HCT116 (cell line): ENCODE results near the gene TERT. TPM values are rescaled to one million over a fixed set of nuclear protein-coding genes. Genes with fewer than 3 reads are reported as not detected.

ENCODE experiments used
- ATAC-seq: fragments of 200-7000 bp; cut with Tn5 transposase; 2 replicates; pipeline ENCODE4 v1.9.1; 2020; ENCODE audit warnings: mild to moderate bottlenecking, moderate library complexity
- BruUV-seq: library from RNA; stranded (reverse); fragments of 400-500 nt; replicated peaks from 2 replicates; lab custom pipeline; 2021; lab: Mats Ljungman, UMichigan
- CTCF ChIA-PET: fragments of 300-600 bp; sonication (Branson Sonifier 250); formaldehyde crosslinking; loops from one replicate; lab custom pipeline; 2021; ENCODE audit warnings: antibody characterized with exemption; lab: Charles Lee
- POLR2A ChIA-PET: fragments of 300-600, 350-600 bp; sonication (Branson Sonifier 250); formaldehyde crosslinking; loops from one replicate; lab custom pipeline; 2021; ENCODE audit warnings: antibody characterized with exemption; lab: Charles Lee
- RAD21 ChIA-PET, 2 experiments: fragments of 300-600 bp; sonication (Branson Sonifier 250); formaldehyde crosslinking; loops; one replicate each; lab custom pipeline; 2023; ENCODE audit warnings: low total read pairs in 2 of 2; ENCODE audit not compliant: uncharacterized antibody in 2 of 2, unreplicated experiment in 2 of 2, low non-redundant PET in 1 of 2; lab: Charles Lee
- DNase-seq: peaks from one replicate; pipeline ENCODE4 v3.0.0-alpha.2; 2010; ENCODE audit warnings: low read depth, low spot score
- H2AFZ ChIP-seq: fragments of 200-600 bp; shearing (Covaris generic), sonication (generic); 2 replicates; pipeline ENCODE4 v1.6.1; 2017; ENCODE audit warnings: low read depth, mixed run types, mixed read lengths, antibody characterized with exemption, low read length; ENCODE audit not compliant: poor library complexity, severe bottlenecking
- H3K27ac ChIP-seq: 2 replicates; pipeline ENCODE4 v1.5.1; 2012; ENCODE audit warnings: low read depth, low read length
- H3K27me3 ChIP-seq: fragments of 200-600 bp; sonication (generic); 2 replicates; pipeline ENCODE4 v1.6.1; 2016; ENCODE audit warnings: mixed run types, low read length, mixed read lengths; ENCODE audit not compliant: insufficient read depth
- H3K36me3 ChIP-seq, 2 experiments: fragments of 200-500 bp in 1 of 2; fragments of 200-600 bp in 1 of 2; sonication (Bioruptor generic) in 1 of 2; sonication (generic) in 1 of 2; 2 replicates each; pipeline versions ENCODE4 v1.5.1 to v1.6.1; 2014 to 2016; ENCODE audit warnings: low read length in 2 of 2, inconsistent platforms in 1 of 2, mixed read lengths in 1 of 2, mixed run types in 1 of 2; ENCODE audit not compliant: insufficient read depth in 2 of 2, control insufficient read depth in 1 of 2
- H3K4me1 ChIP-seq, 2 experiments: fragments of 200-600 bp in 1 of 2; sonication (generic) in 1 of 2; 2 replicates each; pipeline versions ENCODE4 v1.5.1 to v1.6.1; 2012 to 2017; ENCODE audit warnings: low read length in 2 of 2, inconsistent platforms in 1 of 2, mild to moderate bottlenecking in 1 of 2, mixed read lengths in 1 of 2, mixed run types in 1 of 2, moderate library complexity in 1 of 2; ENCODE audit not compliant: insufficient read depth in 2 of 2, control insufficient read depth in 1 of 2
- H3K4me2 ChIP-seq: fragments of 200-600 bp; sonication (generic); 2 replicates; pipeline ENCODE4 v1.6.1; 2017; ENCODE audit warnings: mixed run types, low read length, mixed read lengths
- H3K4me3 ChIP-seq, 2 experiments: fragments of 200-600 bp in 1 of 2; sonication (generic) in 1 of 2; replicated peaks in 1 of 2; 2 replicates each; pipeline ENCODE4 v1.5.1; 2011 to 2016; ENCODE audit warnings: low read length in 2 of 2, control low read depth in 1 of 2, low read depth in 1 of 2, mild to moderate bottlenecking in 1 of 2, mixed read lengths in 1 of 2, mixed run types in 1 of 2
- H3K79me2 ChIP-seq: fragments of 200-600 bp; sonication (generic); 2 replicates; pipeline ENCODE4 v1.6.1; 2017; ENCODE audit warnings: mild to moderate bottlenecking, mixed run types, low read length, moderate library complexity, mixed read lengths; ENCODE audit not compliant: insufficient read depth
- H3K9ac ChIP-seq: fragments of 200-600 bp; sonication (generic); 2 replicates; pipeline ENCODE4 v1.6.1; 2016; ENCODE audit warnings: low read length, mixed read lengths
- H3K9me2 ChIP-seq: fragments of 200-600 bp; sonication (generic), shearing (Covaris generic); 2 replicates; pipeline ENCODE4 v1.6.1; 2017; ENCODE audit warnings: mixed run types, mild to moderate bottlenecking, moderate library complexity; ENCODE audit not compliant: insufficient read depth
- H3K9me3 ChIP-seq, 2 experiments: fragments of 200-500 bp in 1 of 2; fragments of 200-600 bp in 1 of 2; sonication (Bioruptor generic) in 1 of 2; sonication (generic) in 1 of 2; 2 replicates each; pipeline ENCODE4 v1.6.1; 2014 to 2017; ENCODE audit warnings: low read length in 2 of 2, mixed read lengths in 2 of 2, inconsistent platforms in 1 of 2, low read depth in 1 of 2, mild to moderate bottlenecking in 1 of 2, mixed run types in 1 of 2, moderate library complexity in 1 of 2; ENCODE audit not compliant: control insufficient read depth in 1 of 2, insufficient read depth in 1 of 2
- H4K20me1 ChIP-seq: fragments of 200-600 bp; sonication (generic), shearing (Covaris generic); 2 replicates; pipeline ENCODE4 v1.6.1; 2017; ENCODE audit warnings: mixed run types, mild to moderate bottlenecking, moderate library complexity; ENCODE audit not compliant: insufficient read depth
- CEBPB ChIP-seq: IDR thresholded peaks from 2 replicates; pipeline ENCODE4 v1.6.1; 2012; ENCODE audit warnings: low read depth
- ELF1 ChIP-seq: IDR thresholded peaks from 2 replicates; pipeline ENCODE4 v1.6.1; 2012; ENCODE audit warnings: low read depth, borderline replicate concordance
- EZH2 ChIP-seq: fragments of 200-600 bp; sonication (generic); IDR thresholded peaks from 2 replicates; pipeline ENCODE4 v1.6.1; 2017; ENCODE audit warnings: antibody characterized with exemption, mixed run types
- EZH2phosphoT487 ChIP-seq: fragments of 200-600 bp; IDR thresholded peaks from 2 replicates; pipeline ENCODE4 v1.6.1; 2018; ENCODE audit warnings: antibody characterized with exemption, borderline replicate concordance
- FOSL1 ChIP-seq: IDR thresholded peaks from 2 replicates; pipeline ENCODE4 v1.6.1; 2012; ENCODE audit warnings: low read depth
- REST ChIP-seq: IDR thresholded peaks from 2 replicates; pipeline ENCODE4 v1.6.1; 2012; ENCODE audit warnings: low read depth
- SIN3A ChIP-seq: IDR thresholded peaks from 2 replicates; pipeline ENCODE4 v1.6.1; 2012; ENCODE audit warnings: low read depth
- SP1 ChIP-seq: IDR thresholded peaks from 2 replicates; pipeline ENCODE4 v1.6.1; 2012; ENCODE audit warnings: low read depth
- TCF7L2 ChIP-seq: IDR thresholded peaks from 2 replicates; pipeline ENCODE4 v1.7.0; 2011; ENCODE audit warnings: borderline replicate concordance, inconsistent platforms; ENCODE audit not compliant: insufficient read depth, insufficient read length; ENCODE audit errors: extremely low read depth
- YY1 ChIP-seq: IDR thresholded peaks from 2 replicates; pipeline ENCODE4 v1.6.1; 2011; ENCODE audit warnings: low read length, low read depth, moderate library complexity, mild to moderate bottlenecking; ENCODE audit not compliant: insufficient replicate concordance; ENCODE audit errors: extremely low read depth
- ZFX ChIP-seq: fragments of 450-650 bp; IDR thresholded peaks from 2 replicates; pipeline ENCODE4 v1.6.1; 2017
- ZNF274 ChIP-seq: fragments of 200-500 bp; sonication (Bioruptor generic); IDR thresholded peaks from 2 replicates; pipeline ENCODE4 v1.6.1; 2014; ENCODE audit warnings: mild to moderate bottlenecking, low read depth, low read length, inconsistent platforms
- intact Hi-C: fragments of 100-400 bp; cut with micrococcal nuclease; formaldehyde crosslinking; loops from 2 replicates; pipeline ENCODE4 v1.10.0; 2022
- total RNA-seq: library from RNA; stranded (reverse); gene quantifications from one replicate; pipeline ENCODE4 v1.2.1, GENCODE V29; 2021; ENCODE audit not compliant: unreplicated experiment
- TF ChIP-seq, protein P1 (sequence below): IDR thresholded peaks from 2 replicates; pipeline ENCODE4 v1.6.1; 2011; ENCODE audit warnings: mild to moderate bottlenecking, low read length, moderate library complexity; ENCODE audit not compliant: insufficient replicate concordance; ENCODE audit errors: extremely low read depth
- TF ChIP-seq, protein P2 (sequence below): IDR thresholded peaks from 2 replicates; pipeline ENCODE4 v1.6.1; 2012

TERT gene
- total RNA-seq, 1 experiment from 2014 or later, result 6.9 TPM

GRCh38 chr5:1213508-1214162, 81.2 kb downstream of the TERT start:
- no peaks in the 10 kb centered on the region for H3K9me2 ChIP-seq
- no peaks in the 10 kb centered on the region for H3K36me3 ChIP-seq
- no peak overlapping the region for H3K27ac ChIP-seq
- intact Hi-C loops, result no loop called here
- ATAC-seq, result no peak
- no peak for DNase-seq
- TF ChIP-seq ZNF274 (no peak), CEBPB (no peak), FOSL1 (no peak), ZFX (no peak), SP1 (no peak)
- TF ChIP-seq, protein P1, sequence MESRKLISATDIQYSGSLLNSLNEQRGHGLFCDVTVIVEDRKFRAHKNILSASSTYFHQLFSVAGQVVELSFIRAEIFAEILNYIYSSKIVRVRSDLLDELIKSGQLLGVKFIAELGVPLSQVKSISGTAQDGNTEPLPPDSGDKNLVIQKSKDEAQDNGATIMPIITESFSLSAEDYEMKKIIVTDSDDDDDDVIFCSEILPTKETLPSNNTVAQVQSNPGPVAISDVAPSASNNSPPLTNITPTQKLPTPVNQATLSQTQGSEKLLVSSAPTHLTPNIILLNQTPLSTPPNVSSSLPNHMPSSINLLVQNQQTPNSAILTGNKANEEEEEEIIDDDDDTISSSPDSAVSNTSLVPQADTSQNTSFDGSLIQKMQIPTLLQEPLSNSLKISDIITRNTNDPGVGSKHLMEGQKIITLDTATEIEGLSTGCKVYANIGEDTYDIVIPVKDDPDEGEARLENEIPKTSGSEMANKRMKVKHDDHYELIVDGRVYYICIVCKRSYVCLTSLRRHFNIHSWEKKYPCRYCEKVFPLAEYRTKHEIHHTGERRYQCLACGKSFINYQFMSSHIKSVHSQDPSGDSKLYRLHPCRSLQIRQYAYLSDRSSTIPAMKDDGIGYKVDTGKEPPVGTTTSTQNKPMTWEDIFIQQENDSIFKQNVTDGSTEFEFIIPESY, result no peak
- no peaks in the 10 kb centered on the region for H3K79me2 ChIP-seq
- no peaks in the 10 kb centered on the region; a peak in 1 of 4 replicates for H3K9me3 ChIP-seq
- H3K9ac ChIP-seq, result no peak overlapping the region
- H3K27me3 ChIP-seq, result no peaks in the 10 kb centered on the region
- ChIA-PET RAD21 (no interaction called here), CTCF (no interaction called here), POLR2A (no interaction called here)
- no peak overlapping the region for H3K4me3 ChIP-seq
- BruUV-seq, result no TSS peak
- no peaks in the 10 kb centered on the region for H4K20me1 ChIP-seq
- H2AFZ ChIP-seq, result no peak overlapping the region
- no peak overlapping the region for H3K4me2 ChIP-seq
- H3K4me1 ChIP-seq, result peaks cover 0 to 5% of the 10 kb centered on the region in 2 experiments; a peak in 1 of 4 replicates

DNA sequence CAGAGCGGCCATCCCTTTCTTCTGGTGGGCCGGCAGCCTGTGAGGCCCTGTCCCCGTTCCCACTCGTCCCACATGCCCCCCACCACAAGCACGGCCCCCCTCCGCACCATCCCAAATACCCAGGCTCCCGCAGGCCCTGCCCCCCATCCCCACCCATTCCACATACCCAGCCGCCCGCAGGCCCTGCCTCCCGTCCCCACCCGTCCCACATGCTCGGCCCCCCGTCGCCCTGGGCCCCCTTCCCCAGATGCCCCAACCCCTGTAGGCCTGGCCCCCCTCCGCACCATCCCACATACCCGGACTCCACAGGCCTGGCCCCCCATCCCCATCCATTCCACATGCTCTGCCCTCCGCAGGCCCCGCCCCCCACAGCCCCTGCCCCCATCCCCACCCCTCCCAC, 82.0 kb downstream of the TERT start:
- Histone ChIP-seq H3K27ac (no peak overlapping the region), H3K36me3 (no peaks in the 10 kb centered on the region), H3K27me3 (no peaks in the 10 kb centered on the region), H3K4me3 (no peak overlapping the region), H3K9me2 (no peaks in the 10 kb centered on the region), H3K9me3 (no peaks in the 10 kb centered on the region; a peak in 1 of 4 replicates), H2AFZ (no peak overlapping the region), H3K4me2 (no peak overlapping the region), H3K79me2 (no peaks in the 10 kb centered on the region), H4K20me1 (no peaks in the 10 kb centered on the region), H3K9ac (no peak overlapping the region), H3K4me1 (peaks cover 0 to 5% of the 10 kb centered on the region in 2 experiments; a peak in 1 of 4 replicates)
- no TSS peak for BruUV-seq
- ATAC-seq, result no peak
- ChIA-PET POLR2A (no interaction called here), CTCF (no interaction called here), RAD21 (no interaction called here)
- intact Hi-C loops, result no loop called here
- no peak for DNase-seq
- TF ChIP-seq TCF7L2 (no peak), ZFX (no peak), SIN3A (no peak), EZH2phosphoT487 (no peak), REST (no peak), YY1 (no peak), EZH2 (no peak), ELF1 (no peak), CEBPB (no peak)
- TF ChIP-seq, protein P2, sequence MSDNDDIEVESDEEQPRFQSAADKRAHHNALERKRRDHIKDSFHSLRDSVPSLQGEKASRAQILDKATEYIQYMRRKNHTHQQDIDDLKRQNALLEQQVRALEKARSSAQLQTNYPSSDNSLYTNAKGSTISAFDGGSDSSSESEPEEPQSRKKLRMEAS, result no peak
